PC-9 (cell line): ENCODE data around the gene TMTC2.

ENCODE experiments used
- CTCF ChIP-seq: fragments of 200-600 bp; sonication (generic); conservative IDR thresholded peaks from 2 replicates; pipeline ENCODE4 v1.6.1; 2017; ENCODE audit warnings: mixed run types, antibody characterized with exemption, mild to moderate bottlenecking, moderate library complexity
- EZH2 ChIP-seq: fragments of 200-600 bp; sonication (generic); IDR thresholded peaks from 2 replicates; pipeline ENCODE4 v1.8.0; 2017; ENCODE audit warnings: antibody characterized with exemption, low read depth

- TF ChIP-seq EZH2 = no peak
- no peak for TF ChIP-seq CTCF
Observed at GRCh38 chr12:82805812-82806497, 119.2 kb downstream of the TMTC2 start.
